OCI-LY1 (cell line): ENCODE data around the gene ONECUT3.

Experiments
- H2AFZ ChIP-seq: fragments of 200-600 bp; sonication (generic), shearing (Covaris generic); 2 replicates; pipeline ENCODE4 v1.6.0; 2014; ENCODE audit warnings: antibody characterized with exemption, mild to moderate bottlenecking, low read length
- H3F3A ChIP-seq: fragments of 200-600 bp; sonication (generic), shearing (Covaris generic); 2 replicates; pipeline ENCODE4 v1.6.0; 2014; ENCODE audit warnings: mild to moderate bottlenecking, antibody characterized with exemption, low read length, moderate library complexity; ENCODE audit not compliant: insufficient read depth
- H3K27ac ChIP-seq: fragments of 200-600 bp; sonication (generic); 2 replicates; pipeline ENCODE4 v1.5.1; 2014; ENCODE audit warnings: low read length, mixed run types, mild to moderate bottlenecking, low read depth; ENCODE audit not compliant: poor library complexity, severe bottlenecking
- H3K27me3 ChIP-seq: fragments of 200-600 bp; sonication (generic); 2 replicates; pipeline ENCODE4 v1.6.0; 2014; ENCODE audit warnings: antibody characterized with exemption, mild to moderate bottlenecking, low read length, moderate library complexity; ENCODE audit not compliant: insufficient read depth
- H3K36me3 ChIP-seq: fragments of 200-600 bp; sonication (generic); 2 replicates; pipeline ENCODE4 v1.6.1; 2014; ENCODE audit warnings: mild to moderate bottlenecking, antibody characterized with exemption, low read length, moderate library complexity, mixed read lengths; ENCODE audit not compliant: insufficient read depth
- H3K4me1 ChIP-seq: fragments of 200-600 bp; sonication (generic); 2 replicates; pipeline ENCODE4 v1.5.1; 2014; ENCODE audit warnings: mild to moderate bottlenecking, low read length, moderate library complexity; ENCODE audit not compliant: insufficient read depth, severe bottlenecking
- H3K4me2 ChIP-seq: fragments of 200-600 bp; sonication (generic), shearing (Covaris generic); 2 replicates; pipeline ENCODE4 v1.6.1; 2014; ENCODE audit warnings: low read length
- H3K4me3 ChIP-seq: fragments of 200-600 bp; sonication (generic); 2 replicates; pipeline ENCODE4 v1.5.1; 2014; ENCODE audit warnings: low read length, low read depth, mild to moderate bottlenecking, mixed read lengths; ENCODE audit not compliant: poor library complexity, severe bottlenecking
- H3K79me2 ChIP-seq: fragments of 200-600 bp; shearing (Covaris generic); 2 replicates; pipeline ENCODE4 v1.6.1; 2016; ENCODE audit warnings: mixed run types, low read length, mixed read lengths; ENCODE audit not compliant: insufficient read depth
- H3K9ac ChIP-seq: fragments of 200-600 bp; sonication (generic), shearing (Covaris generic); 2 replicates; pipeline ENCODE4 v1.6.1; 2014; ENCODE audit warnings: mild to moderate bottlenecking, low read length, mixed read lengths
- H3K9me2 ChIP-seq: fragments of 200-600 bp; sonication (generic), shearing (Covaris generic); 2 replicates; pipeline ENCODE4 v1.6.1; 2014; ENCODE audit warnings: low read depth, mild to moderate bottlenecking, low read length, mixed read lengths
- H3K9me3 ChIP-seq: fragments of 200-600 bp; shearing (Covaris generic); 2 replicates; pipeline ENCODE4 v1.6.1; 2014; ENCODE audit warnings: low read length, mixed read lengths
- H4K20me1 ChIP-seq: fragments of 200-600 bp; sonication (generic), shearing (Covaris generic); 2 replicates; pipeline ENCODE4 v1.6.0; 2016; ENCODE audit warnings: mild to moderate bottlenecking, low read length; ENCODE audit not compliant: insufficient read depth
- CTCF ChIP-seq: fragments of 200-600 bp; sonication (generic), shearing (Covaris generic); IDR thresholded peaks from 2 replicates; pipeline ENCODE4 v1.5.1; 2017; ENCODE audit warnings: mild to moderate bottlenecking, antibody characterized with exemption, low read length, moderate library complexity, mixed read lengths
- EZH2 ChIP-seq: fragments of 200-600 bp; sonication (generic), shearing (Covaris generic); IDR thresholded peaks from 2 replicates; pipeline ENCODE4 v1.8.0; 2017; ENCODE audit warnings: borderline replicate concordance, mixed run types, mild to moderate bottlenecking, antibody characterized with exemption, low read length, moderate library complexity, mixed read lengths

ONECUT3 gene

DNA sequence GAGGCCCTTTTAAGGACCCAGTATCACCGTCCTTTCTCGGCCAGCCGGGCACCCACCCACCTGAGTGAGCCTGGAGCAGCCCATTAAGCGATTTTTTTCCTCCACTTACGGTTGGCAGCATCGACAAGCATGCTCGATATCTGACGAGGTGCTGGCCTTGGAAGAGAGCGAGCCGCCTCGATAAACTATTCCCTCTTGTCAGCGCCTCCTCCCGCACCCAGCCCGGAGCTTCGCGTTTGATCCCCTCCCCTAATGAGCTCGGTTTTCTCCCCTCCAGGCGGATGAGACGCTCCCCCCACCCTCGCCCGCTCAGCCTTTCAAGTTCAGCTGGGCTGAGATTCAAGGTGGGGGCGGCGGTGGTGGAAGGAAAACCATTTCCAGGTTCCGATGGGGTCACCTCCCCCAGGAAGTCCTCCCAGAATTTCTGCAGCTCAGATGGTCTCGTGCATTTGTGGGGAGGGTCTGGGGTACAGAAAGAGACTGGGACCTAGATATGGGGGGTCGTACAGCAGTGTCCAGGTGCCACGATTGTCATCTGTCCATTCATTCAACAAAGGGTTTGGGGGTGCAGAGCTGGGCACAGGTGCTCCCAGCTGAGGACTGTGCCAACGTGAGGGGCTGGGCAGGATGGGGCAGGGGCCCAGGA lies 18.9 kb upstream of the ONECUT3 start:
- no peaks in the 10 kb centered on the region for H3K9me2 ChIP-seq
- no peak overlapping the region for H3K4me2 ChIP-seq
- no peaks in the 10 kb centered on the region for H4K20me1 ChIP-seq
- no peak overlapping the region for H3K9ac ChIP-seq
- no peaks in the 10 kb centered on the region for H3K4me1 ChIP-seq
- TF ChIP-seq CTCF (no peak), EZH2 (no peak)
- H3K27me3 ChIP-seq = peaks cover 19% of the 10 kb centered on the region; the same call in 1 of the 2 replicates
- no peaks in the 10 kb centered on the region for H3K36me3 ChIP-seq
- H3K9me3 ChIP-seq = no peaks in the 10 kb centered on the region
- no peak overlapping the region for H2AFZ ChIP-seq
- no peak overlapping the region for H3K27ac ChIP-seq
- H3K79me2 ChIP-seq = no peaks in the 10 kb centered on the region
- H3K4me3 ChIP-seq = no peak overlapping the region
- no peaks in the 10 kb centered on the region for H3F3A ChIP-seq

DNA sequence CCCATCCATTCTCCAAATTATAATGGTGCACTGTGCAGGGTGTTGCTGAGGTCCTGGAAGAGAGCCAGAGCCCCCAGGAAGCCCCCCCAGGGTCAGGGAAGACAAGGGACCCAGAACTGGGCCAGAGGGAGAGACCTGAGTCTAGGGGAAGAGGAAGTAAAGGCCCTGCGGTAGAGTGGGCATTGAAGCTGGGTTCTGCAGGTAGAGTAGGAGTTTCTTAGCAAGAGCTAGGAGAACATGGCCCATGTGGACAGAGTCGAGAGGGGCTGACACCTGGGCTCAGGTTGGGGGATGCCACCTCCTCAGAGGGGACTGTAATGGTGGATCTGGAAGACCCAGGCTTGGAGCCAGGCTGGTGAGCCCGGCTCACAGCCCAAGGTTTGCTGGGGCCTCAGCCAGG lies 17.0 kb upstream of the ONECUT3 start:
- Histone ChIP-seq H3K4me1 (no peaks in the 10 kb centered on the region), H3K9ac (no peak overlapping the region), H2AFZ (no peak overlapping the region), H4K20me1 (no peaks in the 10 kb centered on the region), H3K36me3 (no peaks in the 10 kb centered on the region), H3K27me3 (peaks cover 23% of the 10 kb centered on the region; the same call in 1 of the 2 replicates), H3F3A (no peaks in the 10 kb centered on the region), H3K27ac (no peak overlapping the region), H3K4me2 (no peak overlapping the region), H3K4me3 (no peak overlapping the region), H3K79me2 (no peaks in the 10 kb centered on the region), H3K9me3 (no peaks in the 10 kb centered on the region), H3K9me2 (no peaks in the 10 kb centered on the region)
- TF ChIP-seq CTCF = no peak
- no peak for TF ChIP-seq EZH2

- H3K4me2 ChIP-seq = no peak overlapping the region
- no peaks in the 10 kb centered on the region for H3K9me3 ChIP-seq
- no peaks in the 10 kb centered on the region for H3K9me2 ChIP-seq
- no peaks in the 10 kb centered on the region for H3K79me2 ChIP-seq
- H3F3A ChIP-seq = no peaks in the 10 kb centered on the region
- H3K27ac ChIP-seq = no peak overlapping the region
- H3K4me3 ChIP-seq = no peak overlapping the region
- H2AFZ ChIP-seq = no peak overlapping the region
- no peak overlapping the region for H3K9ac ChIP-seq
- no peaks in the 10 kb centered on the region for H3K36me3 ChIP-seq
- TF ChIP-seq CTCF (no peak), EZH2 (no peak)
- H3K4me1 ChIP-seq = no peaks in the 10 kb centered on the region
- peaks cover 23% of the 10 kb centered on the region; the same call in 1 of the 2 replicates for H3K27me3 ChIP-seq
- no peaks in the 10 kb centered on the region for H4K20me1 ChIP-seq
Observed at GRCh38 chr19:1736927-1737326, 16.4 kb upstream of the ONECUT3 start.
